Neural cell (in vitro differentiated cells): Measurements from ENCODE around the gene SLC6A7.

Source experiments
- CTCF ChIP-seq: fragments of 450-650 bp; IDR thresholded peaks from 2 replicates; pipeline ENCODE4 v1.5.1; 2014; ENCODE audit warnings: antibody characterized with exemption, mild to moderate bottlenecking, moderate library complexity; ENCODE audit not compliant: poor library complexity, severe bottlenecking
- POLR2AphosphoS5 ChIP-seq: IDR thresholded peaks from 2 replicates; pipeline ENCODE4 v1.6.1; 2012

GRCh38 chr5:150229571-150229970 lies 39.7 kb downstream of the SLC6A7 start:
- TF ChIP-seq POLR2AphosphoS5 = no peak
- no peak for TF ChIP-seq CTCF
